RCC 7860 (cell line): ENCODE data around the gene LBX1.
"Not testable (repeated sequence)": the region's sequence is repeated elsewhere in the genome, so short reads cannot be mapped to it uniquely, and the experiment has no call there.

Experiments used
- DNase-seq: peaks from one replicate; pipeline ENCODE4 v3.0.0-alpha.2; 2015; ENCODE audit warnings: low spot score
- FAIRE-seq: peaks from 2 replicates; lab custom pipeline; 2012; peaks lifted over from hg19 to GRCh38; lab: Jason Lieb, UNC

LBX1 gene

DNA sequence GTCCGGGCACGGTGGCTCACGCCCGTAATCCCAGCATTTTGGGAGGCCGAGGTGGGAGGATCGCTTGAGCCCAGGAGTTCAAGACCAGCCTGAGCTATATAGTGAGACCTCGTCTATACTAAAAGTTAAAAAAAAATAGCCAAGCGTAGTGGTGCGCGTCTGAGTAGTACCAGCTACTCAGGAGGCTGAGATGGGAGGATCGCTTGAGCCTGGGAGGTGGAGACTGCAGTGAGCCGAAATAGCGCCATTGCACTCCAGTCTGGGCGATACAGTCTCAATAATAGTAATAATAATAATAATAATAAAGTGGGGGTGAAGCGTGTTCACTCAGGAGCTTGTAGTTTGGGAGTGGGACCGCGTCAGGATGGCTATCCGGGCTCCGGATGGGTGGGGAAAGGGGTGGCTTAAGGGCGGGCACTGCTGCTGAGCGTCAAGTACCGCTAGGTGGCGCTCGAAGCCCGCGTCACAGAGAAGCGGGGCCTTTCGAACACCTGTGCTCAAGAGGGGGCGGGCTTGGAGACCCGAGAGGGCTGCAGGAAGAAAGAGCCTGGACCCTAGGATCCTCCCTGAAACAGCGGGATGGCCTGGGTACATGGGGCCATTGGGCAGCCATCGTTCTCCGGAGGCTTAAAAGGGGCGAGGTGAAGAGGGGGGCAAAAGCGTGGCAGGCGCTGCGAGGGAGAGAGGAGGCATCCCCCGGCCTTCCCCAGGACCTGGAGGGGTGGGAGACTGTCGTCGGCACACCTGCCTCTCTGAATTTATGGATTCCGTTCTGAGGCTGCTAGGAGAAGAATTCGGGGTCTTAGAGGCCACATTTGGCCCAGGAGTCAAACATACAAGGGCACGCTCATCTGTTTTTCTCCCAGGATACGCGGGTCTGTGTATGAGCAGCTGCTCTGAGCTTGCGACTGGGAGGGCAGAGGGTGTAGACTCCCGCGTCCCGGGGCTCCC, 14.5 kb downstream of the LBX1 start:
- DNase-seq (peak; percentile 17), FAIRE-seq (no peak)

DNA sequence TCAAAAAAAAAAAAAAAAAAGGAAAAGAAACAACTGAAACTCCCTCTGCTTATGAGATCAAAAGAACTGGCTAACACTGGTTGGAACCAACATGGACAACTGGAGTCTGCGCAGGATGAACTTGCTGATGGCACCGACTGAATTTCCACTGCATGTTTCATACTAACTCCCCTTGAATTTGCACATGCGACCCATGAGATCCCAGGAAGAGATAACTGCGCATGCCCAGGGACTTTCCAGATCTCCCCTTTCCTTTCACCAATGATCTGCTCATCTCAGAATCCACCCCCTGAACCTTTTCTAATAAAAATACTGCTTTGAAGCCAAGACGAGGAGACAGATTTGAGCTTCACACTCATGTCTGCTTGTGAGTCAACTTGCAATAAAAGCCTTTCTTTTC, 20.7 kb downstream of the LBX1 start:
- no peak for FAIRE-seq
- DNase-seq, result no peak

DNA sequence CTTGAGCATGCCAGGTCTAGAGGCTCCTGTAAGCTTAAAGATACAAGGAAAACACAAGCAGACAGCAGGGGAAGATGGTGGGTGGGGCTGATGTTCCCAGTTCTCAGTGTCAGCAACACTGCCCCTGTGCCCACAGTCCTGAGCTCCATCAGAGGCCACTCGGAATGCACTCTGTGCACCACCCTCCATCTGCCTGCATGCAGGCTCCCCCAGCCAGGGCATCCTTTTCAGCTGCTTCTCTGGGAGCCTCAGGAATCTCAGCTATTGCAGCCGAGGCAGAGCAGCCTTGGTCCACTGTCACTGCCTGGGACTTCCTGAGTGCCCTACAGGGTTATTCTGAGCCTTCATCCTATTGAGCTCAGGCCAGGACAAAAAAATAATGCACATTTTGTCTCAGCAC, 22.2 kb downstream of the LBX1 start:
- FAIRE-seq (no peak), DNase-seq (no peak)

DNA sequence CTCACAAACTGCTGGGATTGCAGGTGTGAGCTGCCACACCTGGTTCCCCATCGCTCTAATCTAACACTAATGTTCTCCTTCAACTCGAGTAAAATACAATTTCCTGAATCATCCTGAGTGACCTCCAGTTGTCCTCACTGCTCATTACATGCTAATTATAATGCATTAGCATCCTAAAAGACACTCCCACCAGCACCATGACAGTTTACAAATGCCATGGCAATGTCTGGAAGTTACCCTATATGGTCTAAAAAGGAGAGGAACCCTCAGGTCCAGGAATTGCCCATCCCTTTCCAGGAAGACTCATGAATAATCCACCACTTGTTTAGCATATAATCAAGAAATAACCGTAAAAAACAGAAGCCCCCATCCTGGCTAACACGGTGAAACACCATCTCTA, 26.6 kb downstream of the LBX1 start:
- not testable (repeated sequence) for FAIRE-seq, DNase-seq

DNA sequence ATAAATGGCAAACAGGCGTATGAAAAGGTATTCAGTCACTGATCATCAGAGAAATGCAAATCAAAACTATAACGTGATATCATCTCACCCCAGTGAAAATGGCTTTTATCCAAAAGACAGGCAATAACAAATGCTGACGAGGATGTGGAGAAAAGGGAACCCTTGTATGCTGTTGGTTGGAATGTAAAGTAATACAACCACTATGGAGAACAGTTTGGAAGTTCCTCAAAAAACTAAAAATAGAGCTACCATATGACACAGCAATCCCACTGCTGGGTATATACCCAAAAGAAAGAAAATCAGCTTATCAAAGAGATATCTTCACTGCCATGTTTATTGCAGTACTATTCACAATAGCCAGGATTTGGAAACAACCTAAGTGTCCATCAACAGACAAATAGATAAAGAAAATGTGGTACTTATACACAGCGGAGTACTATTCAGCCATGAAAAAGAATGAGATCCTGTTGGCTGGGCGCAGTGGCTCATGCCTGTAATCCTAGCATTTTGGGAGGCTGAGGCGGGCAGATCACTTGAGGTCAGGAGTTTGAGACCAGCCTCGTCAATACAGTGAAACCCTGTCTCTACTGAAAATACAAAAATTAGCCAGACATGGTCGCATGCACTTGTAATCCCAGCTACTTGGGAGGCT, 30.8 kb downstream of the LBX1 start:
- not testable (repeated sequence) for FAIRE-seq, DNase-seq

DNA sequence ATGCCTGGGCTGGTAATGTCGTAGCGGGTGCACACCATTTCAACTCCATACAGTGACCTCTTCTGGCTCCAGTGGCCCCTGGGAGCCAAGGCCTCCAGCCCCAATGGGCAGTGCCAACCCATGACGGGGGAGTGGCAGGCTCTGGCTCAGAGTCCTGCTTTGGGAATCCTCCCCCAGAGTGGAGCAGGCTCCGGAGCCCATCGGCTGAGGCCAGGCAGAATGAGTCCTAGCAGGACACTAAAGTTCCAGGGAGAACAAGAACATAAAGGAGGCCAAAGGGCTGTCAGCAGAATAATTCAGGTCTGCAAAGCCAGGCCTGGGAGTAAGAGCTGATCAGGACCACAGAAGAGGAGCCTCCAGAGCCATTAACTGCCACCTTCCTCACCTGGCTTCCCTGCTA, 33.3 kb downstream of the LBX1 start:
- no peak for DNase-seq
- no peak for FAIRE-seq

DNA sequence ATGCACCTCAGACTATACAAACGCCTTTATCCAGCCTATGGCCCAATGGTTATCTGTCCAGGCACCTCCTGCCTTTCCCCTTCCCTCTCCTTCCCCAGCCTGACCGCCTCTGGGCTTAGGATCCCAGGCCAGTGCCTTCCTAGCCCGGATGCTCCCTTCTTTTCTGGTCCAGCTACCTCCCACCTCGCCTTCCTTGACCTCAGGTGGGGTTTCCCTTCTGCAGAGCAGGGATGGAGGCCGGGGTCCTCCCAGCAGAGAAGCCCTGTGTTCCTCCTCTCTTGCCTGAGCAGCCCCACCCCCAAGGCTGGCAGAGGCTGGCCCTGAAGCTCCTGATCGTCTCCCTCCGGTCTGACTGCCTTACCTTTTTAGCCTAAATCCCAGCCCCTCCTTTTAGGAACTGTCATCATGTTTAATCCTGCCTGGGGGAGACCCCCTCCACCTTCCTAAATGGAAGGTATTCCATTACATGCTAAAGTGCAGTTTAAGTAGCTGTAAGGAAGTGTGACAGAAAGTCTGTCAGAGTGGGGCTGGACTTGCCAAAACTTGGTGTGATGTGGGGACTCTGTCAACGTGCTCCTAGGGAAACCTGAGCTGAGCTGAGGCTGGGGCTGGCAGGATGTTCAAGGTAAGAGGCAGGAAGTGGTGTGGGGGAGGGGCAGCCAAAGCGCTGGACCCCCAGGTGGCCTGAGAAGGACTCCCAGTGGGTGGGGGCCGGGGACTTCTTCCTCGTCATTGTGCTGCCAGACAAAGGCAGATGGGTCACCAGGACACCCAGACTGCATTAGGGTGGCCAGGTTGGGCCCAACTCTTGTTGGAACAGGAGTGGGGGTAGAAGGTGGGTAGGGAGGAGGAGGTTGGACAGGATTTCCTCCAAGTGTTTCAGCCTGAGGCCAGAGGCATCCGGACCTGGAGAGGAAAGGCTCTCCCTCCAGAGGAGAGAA, 39.5 kb downstream of the LBX1 start:
- no peak for DNase-seq
- FAIRE-seq, result no peak

DNA sequence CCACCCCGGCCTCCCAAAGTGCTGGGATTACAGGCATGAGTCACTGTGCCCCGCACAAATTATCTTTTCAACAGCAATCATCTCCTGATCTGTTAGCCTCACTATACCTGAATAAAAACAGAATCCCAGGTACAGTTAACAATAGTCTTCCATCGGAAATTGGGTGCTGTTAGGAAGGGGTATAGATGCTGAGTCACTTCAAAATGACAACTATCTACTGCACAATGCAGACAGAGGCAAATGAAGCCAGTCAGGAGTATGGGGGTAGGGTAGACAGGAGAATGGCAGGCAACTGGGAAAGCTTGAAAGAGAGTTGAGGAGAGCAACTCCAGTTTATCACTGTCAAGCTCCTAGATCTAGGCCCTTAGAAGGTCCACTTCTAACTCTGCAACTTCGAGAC, 40.3 kb downstream of the LBX1 start:
- FAIRE-seq, result no peak
- no peak for DNase-seq

DNA sequence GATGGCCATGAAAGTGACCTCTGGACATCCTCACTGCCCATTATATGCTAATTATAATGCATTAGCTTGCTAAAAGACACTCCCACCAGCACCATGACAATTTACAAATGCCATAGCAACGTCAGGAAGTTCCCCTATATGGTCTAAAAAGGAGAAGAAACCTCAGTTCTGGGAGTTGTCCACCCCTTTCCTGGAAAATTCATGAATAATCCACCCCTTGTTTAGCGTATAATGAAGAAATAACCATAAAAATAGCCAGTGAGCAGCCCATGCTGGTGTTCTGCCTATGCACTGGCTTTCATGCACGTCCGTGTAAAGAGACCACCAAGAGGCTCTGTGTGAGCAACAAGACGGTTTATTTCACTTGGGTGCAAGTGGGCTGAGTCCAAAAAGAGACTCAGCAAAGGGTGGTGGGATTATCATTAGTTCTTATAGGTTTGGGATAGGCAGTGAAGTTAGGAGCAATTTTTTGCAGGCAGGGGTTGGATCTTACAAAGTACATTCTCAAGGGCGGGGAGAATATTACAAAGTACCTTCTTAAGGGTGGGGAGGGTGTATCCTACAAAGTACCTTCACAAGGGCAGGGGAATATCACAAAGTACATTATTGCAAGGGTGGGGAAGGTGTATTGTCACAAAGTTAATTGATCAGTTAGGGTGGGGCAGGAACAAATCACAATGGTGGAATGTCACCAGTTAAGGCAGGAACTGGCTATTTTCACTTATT, 45.6 kb downstream of the LBX1 start:
- DNase-seq, result no peak
- no peak for FAIRE-seq

DNA sequence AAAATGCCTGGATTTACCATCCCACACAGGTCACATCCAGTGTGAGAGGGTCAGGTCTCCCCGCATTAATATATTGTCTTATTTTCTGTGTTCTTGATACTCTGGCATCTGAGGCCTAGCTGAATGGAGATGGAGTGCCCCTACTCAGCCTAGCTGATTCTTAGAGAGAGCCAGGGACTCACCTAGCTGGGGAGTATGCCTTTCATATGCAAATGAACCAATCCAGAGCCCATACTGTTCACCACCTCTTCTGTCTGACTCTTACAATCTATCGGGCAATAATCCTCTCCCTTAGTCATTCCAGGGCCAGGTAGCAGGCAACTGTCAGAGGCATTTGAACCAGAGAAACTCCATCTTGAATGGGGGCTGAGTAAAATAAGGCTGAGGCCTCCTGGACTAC, 46.3 kb downstream of the LBX1 start:
- DNase-seq (no peak), FAIRE-seq (no peak)
